NCI-H2081 treated with DMSO at 0.1 percent for 48 hours (cell line): ENCODE measurements around the gene PGAM2.
"Not testable (repeated sequence)": the region's sequence is repeated elsewhere in the genome, so short reads cannot be mapped to it uniquely, and the experiment has no call there.

Experiments used
- DNase-seq: peaks from one replicate; lab custom pipeline; 2025; lab: John Stamatoyannopoulos, UW

Gene PGAM2

DNA sequence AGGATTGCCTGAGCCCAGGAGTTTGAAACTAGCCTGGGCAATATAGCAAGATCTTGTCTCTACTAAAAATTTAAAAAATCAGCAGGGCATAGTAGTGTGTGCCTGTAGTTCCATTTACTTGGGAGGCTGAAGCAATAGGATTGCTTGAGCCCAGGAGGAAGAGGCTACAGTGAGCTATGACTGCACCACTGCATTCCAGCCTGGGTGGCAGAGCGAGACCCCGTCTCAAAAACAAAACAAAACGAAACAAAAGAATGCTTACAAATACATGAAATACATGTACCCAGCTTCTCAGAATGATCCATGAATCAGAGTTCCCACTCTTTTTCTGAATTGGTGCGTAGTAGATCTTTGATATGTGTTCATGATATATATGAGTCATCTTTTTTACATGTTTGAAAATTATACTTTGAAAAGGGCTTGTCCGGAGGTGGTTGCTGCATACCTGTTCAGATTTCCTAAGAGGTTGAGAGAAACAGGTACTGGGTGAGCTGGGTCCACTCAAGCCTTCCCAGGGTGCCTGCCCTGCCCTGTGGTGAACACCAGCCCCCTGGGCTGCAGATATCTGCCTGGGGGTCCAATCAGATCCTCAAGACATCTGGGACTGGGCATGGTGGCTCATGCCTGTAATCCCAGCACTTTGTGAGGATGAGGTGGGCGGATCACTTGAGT, 42.4 kb downstream of the PGAM2 start:
- DNase-seq = not testable (repeated sequence)

DNA sequence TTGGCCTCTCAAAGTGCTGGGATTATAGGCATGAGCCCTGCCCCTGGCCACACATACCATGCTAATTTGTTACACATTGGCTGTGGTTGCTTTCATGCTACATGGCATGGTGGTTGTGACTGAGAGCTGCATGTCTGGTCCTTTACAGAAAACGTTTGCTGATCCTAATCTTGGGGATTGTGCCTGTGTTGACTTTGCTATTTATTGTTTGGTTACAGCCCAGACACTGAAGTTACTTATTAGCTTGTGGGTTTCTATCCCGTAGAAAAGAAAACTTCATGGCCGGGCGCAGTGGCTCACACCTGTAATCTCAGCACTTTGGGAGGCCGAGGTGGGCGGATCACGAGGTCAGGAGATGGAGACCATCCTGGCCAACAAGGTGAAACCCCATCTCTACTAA, 43.3 kb downstream of the PGAM2 start:
- DNase-seq = not testable (repeated sequence)

DNA sequence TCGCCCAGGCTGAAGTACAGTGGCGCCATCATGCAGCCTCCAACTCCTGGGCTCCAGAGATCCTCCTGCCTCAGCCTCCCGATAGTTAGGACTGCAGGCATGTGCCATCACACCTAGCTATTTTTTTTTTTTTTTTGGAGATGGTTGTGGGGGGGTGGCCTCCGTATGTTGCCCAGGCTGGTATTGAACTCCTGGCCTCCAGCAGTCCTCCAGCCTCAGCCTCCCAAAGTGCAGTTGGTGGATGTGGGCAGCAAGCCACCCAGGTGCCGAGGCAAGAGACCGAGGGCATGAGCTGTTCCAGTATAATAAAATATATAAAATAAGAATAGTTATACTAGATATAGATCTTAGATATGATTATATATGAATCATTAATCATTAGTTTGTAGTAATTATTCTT, 45.5 kb downstream of the PGAM2 start:
- not testable (repeated sequence) for DNase-seq

DNA sequence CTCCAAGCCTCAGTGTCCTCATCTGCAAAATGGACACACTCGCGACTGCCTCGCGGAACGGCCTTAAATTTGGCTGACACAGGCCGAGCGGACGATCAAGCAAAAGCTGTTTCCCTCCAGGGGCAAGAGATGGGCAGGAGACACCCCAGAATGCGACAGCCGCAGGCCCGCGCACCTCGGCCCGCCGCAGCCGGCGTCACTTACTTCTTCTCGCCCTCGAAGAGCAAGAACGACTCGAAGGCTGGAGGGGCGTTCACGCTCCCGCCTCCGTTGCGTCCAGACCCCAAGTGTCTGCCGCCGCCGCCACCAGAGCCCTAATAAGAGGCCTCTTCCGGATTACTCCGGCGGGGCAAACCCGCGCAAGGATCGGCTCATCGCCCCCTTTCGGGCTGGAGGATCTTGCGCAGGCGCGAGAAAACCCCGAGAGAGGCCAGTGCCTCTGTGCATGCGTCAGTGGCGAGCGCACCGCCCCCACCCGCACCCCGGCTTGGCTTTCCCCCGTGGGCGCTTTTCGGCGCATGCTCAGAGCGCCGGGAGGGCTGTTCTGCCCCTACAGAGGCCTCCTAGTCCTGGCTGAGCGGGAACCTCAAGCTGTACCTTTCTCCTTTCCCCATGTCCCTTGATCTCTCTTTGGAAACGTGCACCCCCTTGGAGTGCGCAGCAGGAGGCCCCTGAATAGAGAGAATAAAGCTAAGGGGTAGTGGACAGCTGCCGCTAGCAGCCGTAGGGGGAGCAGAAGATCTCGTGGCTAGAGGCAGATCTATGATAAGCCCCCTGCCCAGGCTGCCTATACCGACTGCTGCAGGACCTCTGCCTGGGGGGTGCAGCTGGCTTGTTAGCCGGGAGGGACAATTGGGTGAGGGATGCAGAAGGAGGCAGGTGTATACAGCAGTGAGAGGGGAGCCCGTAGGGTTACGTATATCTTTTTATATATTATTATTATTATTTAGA, 46.2 kb downstream of the PGAM2 start:
- DNase-seq = peak; percentile 91

DNA sequence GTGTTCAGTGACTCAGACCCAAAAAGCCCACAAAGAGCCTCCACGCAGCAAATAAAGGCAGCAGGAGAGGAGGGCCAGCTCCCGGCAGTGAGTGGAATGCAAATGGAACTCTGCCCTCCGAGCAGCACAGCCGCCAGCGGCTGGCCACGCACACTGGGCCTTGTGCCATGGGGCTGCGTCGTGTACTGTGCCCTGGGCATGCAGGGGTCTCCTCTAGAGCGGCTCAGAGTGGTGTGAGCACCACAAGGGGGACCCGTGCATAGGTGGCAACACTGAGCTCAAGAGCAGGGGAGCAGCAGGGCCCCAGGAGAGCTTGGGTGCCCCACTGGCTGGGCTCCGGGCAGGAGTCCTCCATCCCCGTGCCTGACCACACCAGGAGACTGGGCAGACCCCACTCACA, 50.3 kb downstream of the PGAM2 start:
- not testable (repeated sequence) for DNase-seq
